Smooth muscle cell (in vitro differentiated cells): ENCODE measurements around the gene PATE2. TPM values are rescaled to one million over a fixed set of nuclear protein-coding genes. Genes with fewer than 3 reads are reported as not detected.

Source experiments
- DNase-seq: peaks from one replicate; lab custom pipeline; 2025; ENCODE audit not compliant: unreplicated experiment; lab: John Stamatoyannopoulos, UW
- H2AFZ ChIP-seq: fragments of 200-600 bp; sonication (generic); 2 replicates; pipeline ENCODE4 v1.6.0; 2016; ENCODE audit warnings: antibody characterized with exemption, low read depth, mild to moderate bottlenecking
- H3F3A ChIP-seq: fragments of 200-600 bp; sonication (generic); 2 replicates; pipeline ENCODE4 v1.6.0; 2017; ENCODE audit warnings: antibody characterized with exemption, low read depth
- H3K27ac ChIP-seq: fragments of 200-600 bp; sonication (generic); 2 replicates; pipeline ENCODE4 v1.5.1; 2016; ENCODE audit warnings: low read depth, mild to moderate bottlenecking
- H3K27me3 ChIP-seq: fragments of 200-600 bp; sonication (generic); 2 replicates; pipeline ENCODE4 v1.6.1; 2016; ENCODE audit warnings: low read depth, mild to moderate bottlenecking
- H3K36me3 ChIP-seq: fragments of 200-600 bp; sonication (generic); 2 replicates; pipeline ENCODE4 v1.5.1; 2016; ENCODE audit warnings: low read depth
- H3K4me1 ChIP-seq: fragments of 200-600 bp; sonication (generic); 2 replicates; pipeline ENCODE4 v1.5.1; 2016; ENCODE audit warnings: low read depth
- H3K4me2 ChIP-seq: fragments of 200-600 bp; sonication (generic); 2 replicates; pipeline ENCODE4 v1.6.0; 2016; ENCODE audit warnings: mild to moderate bottlenecking
- H3K4me3 ChIP-seq: fragments of 200-600 bp; sonication (generic); 2 replicates; pipeline ENCODE4 v1.5.1; 2016; ENCODE audit warnings: mild to moderate bottlenecking
- H3K79me2 ChIP-seq: fragments of 200-600 bp; sonication (generic); 2 replicates; pipeline ENCODE4 v1.6.0; 2016; ENCODE audit warnings: low read depth, mild to moderate bottlenecking
- H3K9ac ChIP-seq: fragments of 200-600 bp; sonication (generic); 2 replicates; pipeline ENCODE4 v1.6.0; 2016; ENCODE audit warnings: low read depth
- H3K9me3 ChIP-seq: fragments of 200-600 bp; sonication (generic); replicated peaks from 2 replicates; pipeline ENCODE4 v1.5.1; 2016; ENCODE audit warnings: low read depth
- H4K20me1 ChIP-seq: fragments of 200-600 bp; sonication (generic); 2 replicates; pipeline ENCODE4 v1.6.0; 2016; ENCODE audit warnings: low read depth
- CTCF ChIP-seq: fragments of 200-600 bp; sonication (generic); IDR thresholded peaks from 2 replicates; pipeline ENCODE4 v1.5.1; 2017; ENCODE audit warnings: borderline replicate concordance, mild to moderate bottlenecking, antibody characterized with exemption; ENCODE audit not compliant: insufficient read depth, poor library complexity, severe bottlenecking
- WGBS: methylation state at CpG from one replicate; pipeline ENCODE4 v1.1.7; 2016; ENCODE audit warnings: low lambda C conversion rate; 5-methylcytosine and 5-hydroxymethylcytosine counted together
- polyA plus RNA-seq: library from polyadenylated mRNA; unstranded; fragments of >200 nt; fragmentation: Nextera tagmentation; extraction: Ambion mirVana; gene quantifications from 2 replicates; pipeline ENCODE4 v1.2.1, GENCODE V29; 2016
- total RNA-seq: library from RNA; depleted of rRNA; stranded (reverse); fragments of >200 nt; gene quantifications from 2 replicates; pipeline ENCODE4 v1.2.3, GENCODE V29; 2014

Gene PATE2
- total RNA-seq (not detected in 2 replicates), polyA plus RNA-seq (0.37 TPM in 1 of 2 replicates, not detected in the other)

DNA sequence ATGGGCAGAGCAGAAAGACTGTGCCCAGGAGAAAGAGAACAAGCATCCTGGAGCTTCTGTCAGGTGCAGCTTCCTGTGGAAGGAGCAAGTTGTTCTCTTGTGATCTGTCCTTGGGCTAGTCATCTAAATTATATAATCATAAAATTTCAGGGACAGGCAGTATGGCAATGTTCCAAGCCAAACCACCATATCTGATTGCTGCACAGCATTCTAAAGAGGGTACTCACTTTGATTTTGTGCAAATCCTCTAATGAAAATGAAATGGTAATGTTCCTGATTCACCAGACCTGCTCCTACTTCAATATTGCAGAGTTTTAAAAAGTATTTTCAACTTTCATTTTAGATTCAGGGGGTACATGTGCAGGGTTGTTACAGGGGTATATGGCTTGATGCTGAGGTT is at the start of gene PATE2:
TSS of gene PATE2 (minus strand) at position 101 of the 400 bp plus-strand sequence. CDS start at position 46, 55 bp downstream.
- H3K4me1 ChIP-seq = no peaks in the 10 kb centered on the region
- H2AFZ ChIP-seq = no peak within 1 kb of the TSS
- H3K36me3 ChIP-seq = no peaks in the 10 kb centered on the region

GRCh38 chr11:125807909-125808308 is 29.3 kb upstream of the PATE2 start:
- H3F3A ChIP-seq = no peaks in the 10 kb centered on the region
- no peak overlapping the region for H3K4me2 ChIP-seq
- no peak overlapping the region for H3K9ac ChIP-seq
- H2AFZ ChIP-seq = no peak overlapping the region
- H3K27me3 ChIP-seq = no peaks in the 10 kb centered on the region
- no peak overlapping the region for H3K27ac ChIP-seq
- 94% methylated on average over 1 of the region's 1 CpG for WGBS
- no peak for DNase-seq
- H3K9me3 ChIP-seq = no peaks in the 10 kb centered on the region
- H3K79me2 ChIP-seq = no peaks in the 10 kb centered on the region
- no peaks in the 10 kb centered on the region for H3K4me1 ChIP-seq
- no peaks in the 10 kb centered on the region for H3K36me3 ChIP-seq
- no peak overlapping the region for H3K4me3 ChIP-seq
- no peak for TF ChIP-seq CTCF
- H4K20me1 ChIP-seq = no peaks in the 10 kb centered on the region

More for the DNA sequence above, at the start of gene PATE2:
- no peak for DNase-seq
- no peak within 1 kb of the TSS for H3K4me3 ChIP-seq
- H3K27me3 ChIP-seq = no peaks in the 10 kb centered on the region
- TF ChIP-seq CTCF = no peak
- H4K20me1 ChIP-seq = no peaks in the 10 kb centered on the region
- H3F3A ChIP-seq = no peaks in the 10 kb centered on the region
- H3K27ac ChIP-seq = no peak within 1 kb of the TSS
- no peaks in the 10 kb centered on the region for H3K9me3 ChIP-seq
- no peaks in the 10 kb centered on the region for H3K79me2 ChIP-seq
- no peak within 1 kb of the TSS for H3K9ac ChIP-seq
- H3K4me2 ChIP-seq = no peak within 1 kb of the TSS

- no peaks in the 10 kb centered on the region for H3K36me3 ChIP-seq
- H3K4me3 ChIP-seq = no peak overlapping the region
- no peak for TF ChIP-seq CTCF
- 89% methylated on average over 1 of the region's 1 CpG for WGBS
- no peaks in the 10 kb centered on the region for H3K27me3 ChIP-seq
- peaks cover 6% of the 10 kb centered on the region for H3K9me3 ChIP-seq
- no peaks in the 10 kb centered on the region for H3F3A ChIP-seq
- DNase-seq = no peak
- no peaks in the 10 kb centered on the region for H4K20me1 ChIP-seq
- no peak overlapping the region for H3K27ac ChIP-seq
- no peaks in the 10 kb centered on the region for H3K79me2 ChIP-seq
- H3K4me2 ChIP-seq = no peak overlapping the region
- no peak overlapping the region for H2AFZ ChIP-seq
- H3K4me1 ChIP-seq = no peaks in the 10 kb centered on the region
- no peak overlapping the region for H3K9ac ChIP-seq
Measured at GRCh38 chr11:125802387-125802786, 23.8 kb upstream of the PATE2 start.

DNA sequence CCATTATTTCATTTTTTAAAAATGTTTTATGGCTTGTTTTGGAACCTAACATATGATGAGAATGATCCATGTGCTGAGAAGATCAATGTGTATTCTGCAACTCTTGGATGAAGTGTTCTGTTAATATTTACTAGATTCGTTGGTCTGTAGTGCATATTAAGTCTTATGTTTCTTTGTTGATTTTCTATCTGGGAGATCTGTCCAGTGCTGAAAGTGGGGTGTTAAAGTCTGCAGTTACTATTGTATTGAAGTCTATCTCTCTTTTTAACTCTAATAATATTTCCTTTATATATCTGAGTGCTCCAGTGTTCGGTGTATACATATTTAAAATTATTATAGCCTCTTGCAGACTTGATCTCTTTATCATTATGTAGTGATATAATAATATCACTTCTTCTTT is 21.2 kb upstream of the PATE2 start:
- Histone ChIP-seq H2AFZ (no peak overlapping the region), H3K4me1 (no peaks in the 10 kb centered on the region), H3K9ac (no peak overlapping the region), H3K27me3 (no peaks in the 10 kb centered on the region), H3K79me2 (no peaks in the 10 kb centered on the region), H3F3A (no peaks in the 10 kb centered on the region), H3K9me3 (peaks cover 6% of the 10 kb centered on the region), H3K27ac (no peak overlapping the region), H4K20me1 (no peaks in the 10 kb centered on the region), H3K4me2 (no peak overlapping the region), H3K4me3 (no peak overlapping the region), H3K36me3 (no peaks in the 10 kb centered on the region)
- WGBS = 79% methylated on average over 2 of the region's 2 CpGs
- no peak for DNase-seq
- TF ChIP-seq CTCF = no peak
